ENCODE results near the gene INPP4A.

INPP4A gene

GRCh38 chr2:98572676-98573075 is 128.0 kb downstream of the INPP4A start (continued):
- no peak for TF ChIP-seq ZNF26 (tag by site-specific recombination; IDR thresholded peaks at IDR 0.05)
- no peak for TF ChIP-seq YY2 (tag by site-specific recombination; IDR thresholded peaks at IDR 0.05)
- no peak for TF ChIP-seq ZBTB48 (tag by site-specific recombination; IDR thresholded peaks at IDR 0.05)

- no peak for TF ChIP-seq ZNF394 (tag by site-specific recombination; IDR thresholded peaks at IDR 0.05; ENCODE audit: borderline replicate concordance)
- no peak for TF ChIP-seq ZNF211 (tag by site-specific recombination; IDR thresholded peaks at IDR 0.05; ENCODE audit: low read depth)
- no peak for TF ChIP-seq KLF1 (tag by site-specific recombination; IDR thresholded peaks at IDR 0.05)
- TF ChIP-seq TCF7L2 (IDR thresholded peaks at IDR 0.05; ENCODE audit: borderline replicate concordance, low read depth, low read length): no peak
- TF ChIP-seq ZNF518A (tag by site-specific recombination; conservative IDR thresholded peaks at IDR 0.05; ENCODE audit: low read depth): no peak
- no peak overlapping the region for H3K27ac ChIP-seq (ENCODE audit: extremely low read depth, low read depth, low read length)
- no peaks in the 10 kb centered on the region for H3K9me3 ChIP-seq (ENCODE audit: control insufficient read depth, insufficient read depth, low read depth, low read length)
- H3K36me3 ChIP-seq (ENCODE audit: control insufficient read depth in 2 of 2, insufficient read depth in 1 of 2, low read length in 2 of 2): peaks cover 0 to 87% of the 10 kb centered on the region in 2 experiments; a peak in 2 of 3 replicates
- no peak overlapping the region for H3K4me3 ChIP-seq (ENCODE audit: low read depth, low read length)
- CTCF ChIA-PET: interaction anchor here (0.7 kb wide), 1 partner anchor 1494 kb away, joined by 4 read pairs; no protein-coding TSS in a partner anchor
- no peaks in the 10 kb centered on the region for H3K4me1 ChIP-seq (ENCODE audit: control insufficient read depth, insufficient read depth, low read length)
- POLR2A ChIA-PET: no interaction called here
Measured at GRCh38 chr2:98573426-98573825, 128.8 kb downstream of the INPP4A start.

- CTCF ChIA-PET: no interaction called here
- Histone ChIP-seq H3K9me3 (ENCODE audit: control insufficient read depth, insufficient read depth, low read depth, low read length) (no peaks in the 10 kb centered on the region), H3K4me1 (ENCODE audit: control insufficient read depth, insufficient read depth, low read length) (no peaks in the 10 kb centered on the region), H3K4me3 (ENCODE audit: low read depth, low read length) (no peak overlapping the region), H3K27ac (ENCODE audit: extremely low read depth, low read depth, low read length) (no peak overlapping the region), H3K36me3 (ENCODE audit: control insufficient read depth in 2 of 2, insufficient read depth in 1 of 2, low read length in 2 of 2) (peaks cover 0 to 62% of the 10 kb centered on the region in 2 experiments; a peak in 1 of 3 replicates)
- POLR2A ChIA-PET: no interaction called here
- TF ChIP-seq ZNF580 (tag by site-specific recombination; IDR thresholded peaks at IDR 0.05) (no peak), ZNF366 (tag by site-specific recombination; conservative IDR thresholded peaks at IDR 0.05) (no peak), ZFP3 (tag by site-specific recombination; IDR thresholded peaks at IDR 0.05; ENCODE audit: low read depth) (no peak)
Measured at GRCh38 chr2:98576666-98577312, 132.1 kb downstream of the INPP4A start.

GRCh38 chr2:98577313-98577712 is 132.7 kb downstream of the INPP4A start:
- Histone ChIP-seq H3K27ac (ENCODE audit: extremely low read depth, low read depth, low read length) (no peak overlapping the region), H3K4me3 (ENCODE audit: low read depth, low read length) (no peak overlapping the region), H3K36me3 (ENCODE audit: control insufficient read depth in 2 of 2, insufficient read depth in 1 of 2, low read length in 2 of 2) (peaks cover 0 to 65% of the 10 kb centered on the region in 2 experiments; a peak in 1 of 3 replicates), H3K4me1 (ENCODE audit: control insufficient read depth, insufficient read depth, low read length) (no peaks in the 10 kb centered on the region), H3K9me3 (ENCODE audit: control insufficient read depth, insufficient read depth, low read depth, low read length) (no peaks in the 10 kb centered on the region)
- TF ChIP-seq ZNF510 (tag by site-specific recombination; IDR thresholded peaks at IDR 0.05; ENCODE audit: insufficient replicate concordance) (no peak), WT1 (tag by site-specific recombination; IDR thresholded peaks at IDR 0.05) (no peak), ZNF580 (tag by site-specific recombination; IDR thresholded peaks at IDR 0.05) (no peak), ZNF843 (tag by site-specific recombination; IDR thresholded peaks at IDR 0.05) (no peak), TCF7L2 (IDR thresholded peaks at IDR 0.05; ENCODE audit: borderline replicate concordance, low read depth, low read length) (no peak), GLI4 (tag by site-specific recombination; IDR thresholded peaks at IDR 0.05) (no peak), ZNF600 (tag by site-specific recombination; IDR thresholded peaks at IDR 0.05) (no peak)
- POLR2A ChIA-PET: no interaction called here
- CTCF ChIA-PET: no interaction called here

Data from HEK293 (cell line).